Measurements from ENCODE around the gene ZNF688.

DNA sequence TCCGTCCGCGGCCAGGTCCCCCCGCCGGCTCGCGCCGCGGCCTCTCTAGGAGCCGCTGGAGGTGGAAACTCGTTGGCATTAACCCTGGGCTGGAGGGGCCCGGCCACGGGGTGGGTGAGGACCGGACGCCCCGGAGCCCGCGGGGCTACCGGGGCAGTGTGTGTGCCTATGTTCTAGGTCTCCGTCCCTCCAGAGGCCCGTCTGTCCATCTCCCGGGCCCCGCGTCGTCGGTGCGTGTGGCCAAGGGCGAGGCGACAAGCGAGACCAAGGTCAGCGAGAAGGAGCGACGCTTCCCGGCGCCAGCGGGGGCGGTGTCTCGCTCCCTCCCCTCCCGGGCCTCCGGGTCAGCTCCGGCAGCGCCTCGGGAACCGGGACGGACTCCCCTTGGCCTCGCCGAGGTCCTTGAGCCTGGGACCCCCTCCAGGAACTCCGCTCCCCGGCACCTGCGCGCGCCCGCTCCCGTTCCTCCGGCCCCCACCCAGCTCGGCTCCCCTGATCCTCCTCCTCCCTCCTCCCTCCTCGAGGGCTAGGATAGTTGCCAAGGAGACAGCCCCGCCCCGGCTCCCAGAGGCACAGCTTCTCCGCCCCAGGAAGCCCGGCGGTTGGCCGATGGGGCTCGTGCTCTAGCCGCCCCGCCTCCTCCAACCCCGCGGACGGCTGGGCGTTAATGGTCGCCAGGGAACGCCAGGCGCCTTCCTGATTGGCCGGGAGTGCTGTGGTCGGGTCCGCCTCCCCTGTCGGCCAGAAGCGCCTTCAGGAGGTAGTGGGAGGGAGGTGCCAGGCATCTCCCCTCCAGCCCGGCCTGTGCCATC, 44.5 kb downstream of the ZNF688 start:
- peak; percentile 86 to 92 (median 91) for TF ChIP-seq POLR2AphosphoS5 (IDR thresholded peaks at IDR 0.05)
- TF ChIP-seq, protein P1, sequence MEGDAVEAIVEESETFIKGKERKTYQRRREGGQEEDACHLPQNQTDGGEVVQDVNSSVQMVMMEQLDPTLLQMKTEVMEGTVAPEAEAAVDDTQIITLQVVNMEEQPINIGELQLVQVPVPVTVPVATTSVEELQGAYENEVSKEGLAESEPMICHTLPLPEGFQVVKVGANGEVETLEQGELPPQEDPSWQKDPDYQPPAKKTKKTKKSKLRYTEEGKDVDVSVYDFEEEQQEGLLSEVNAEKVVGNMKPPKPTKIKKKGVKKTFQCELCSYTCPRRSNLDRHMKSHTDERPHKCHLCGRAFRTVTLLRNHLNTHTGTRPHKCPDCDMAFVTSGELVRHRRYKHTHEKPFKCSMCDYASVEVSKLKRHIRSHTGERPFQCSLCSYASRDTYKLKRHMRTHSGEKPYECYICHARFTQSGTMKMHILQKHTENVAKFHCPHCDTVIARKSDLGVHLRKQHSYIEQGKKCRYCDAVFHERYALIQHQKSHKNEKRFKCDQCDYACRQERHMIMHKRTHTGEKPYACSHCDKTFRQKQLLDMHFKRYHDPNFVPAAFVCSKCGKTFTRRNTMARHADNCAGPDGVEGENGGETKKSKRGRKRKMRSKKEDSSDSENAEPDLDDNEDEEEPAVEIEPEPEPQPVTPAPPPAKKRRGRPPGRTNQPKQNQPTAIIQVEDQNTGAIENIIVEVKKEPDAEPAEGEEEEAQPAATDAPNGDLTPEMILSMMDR (IDR thresholded peaks at IDR 0.05 in 8 of 11, conservative IDR thresholded peaks at IDR 0.05 in 3 of 11) = peak; percentile 5 to 57 (median 24)

Data from spleen (tissue), 7 donors.